HL-60 (cell line): Measurements from ENCODE around the gene GALNT13.

Source experiments
- GABPA ChIP-seq: IDR thresholded peaks from 2 replicates; pipeline ENCODE4 v1.6.1; 2012; ENCODE audit warnings: low read depth
- POLR2AphosphoS5 ChIP-seq: IDR thresholded peaks from 2 replicates; pipeline ENCODE4 v1.6.1; 2012; ENCODE audit warnings: low read depth
- TF ChIP-seq, protein P1 (sequence below): IDR thresholded peaks from one replicate; pipeline ENCODE4 v1.5.1; 2011; ENCODE audit warnings: low read length, control low read depth, inconsistent platforms; ENCODE audit not compliant: insufficient read depth

DNA sequence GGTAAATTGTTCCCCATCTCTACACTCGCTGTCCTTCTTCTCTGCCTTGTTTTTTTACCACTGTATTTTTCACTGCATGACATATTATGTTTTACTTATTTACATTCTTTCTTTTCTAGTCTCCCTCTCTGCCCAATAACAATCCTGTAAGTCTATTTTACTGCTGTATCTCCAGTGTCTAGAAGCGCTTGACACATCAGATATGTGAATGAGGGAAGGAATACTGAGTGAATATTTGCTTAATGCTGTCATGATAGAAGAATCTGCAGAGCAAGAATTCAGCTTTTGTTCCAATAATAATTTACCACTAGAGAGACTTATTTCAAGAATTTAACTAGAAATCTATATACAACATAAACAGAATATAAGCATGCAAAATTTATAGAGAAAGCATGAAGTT lies 99.5 kb downstream of the GALNT13 start:
- TF ChIP-seq, protein P1, sequence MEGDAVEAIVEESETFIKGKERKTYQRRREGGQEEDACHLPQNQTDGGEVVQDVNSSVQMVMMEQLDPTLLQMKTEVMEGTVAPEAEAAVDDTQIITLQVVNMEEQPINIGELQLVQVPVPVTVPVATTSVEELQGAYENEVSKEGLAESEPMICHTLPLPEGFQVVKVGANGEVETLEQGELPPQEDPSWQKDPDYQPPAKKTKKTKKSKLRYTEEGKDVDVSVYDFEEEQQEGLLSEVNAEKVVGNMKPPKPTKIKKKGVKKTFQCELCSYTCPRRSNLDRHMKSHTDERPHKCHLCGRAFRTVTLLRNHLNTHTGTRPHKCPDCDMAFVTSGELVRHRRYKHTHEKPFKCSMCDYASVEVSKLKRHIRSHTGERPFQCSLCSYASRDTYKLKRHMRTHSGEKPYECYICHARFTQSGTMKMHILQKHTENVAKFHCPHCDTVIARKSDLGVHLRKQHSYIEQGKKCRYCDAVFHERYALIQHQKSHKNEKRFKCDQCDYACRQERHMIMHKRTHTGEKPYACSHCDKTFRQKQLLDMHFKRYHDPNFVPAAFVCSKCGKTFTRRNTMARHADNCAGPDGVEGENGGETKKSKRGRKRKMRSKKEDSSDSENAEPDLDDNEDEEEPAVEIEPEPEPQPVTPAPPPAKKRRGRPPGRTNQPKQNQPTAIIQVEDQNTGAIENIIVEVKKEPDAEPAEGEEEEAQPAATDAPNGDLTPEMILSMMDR, result no peak
- no peak for TF ChIP-seq GABPA
- TF ChIP-seq POLR2AphosphoS5, result no peak
